GM21717 (cell line): ENCODE results near the gene PCSK5.
A peak's percentile ranks its signal among the peaks of the same experiment; 100 is the strongest.
"Not testable (repeated sequence)": the region's sequence is repeated elsewhere in the genome, so short reads cannot be mapped to it uniquely, and the experiment has no call there.

ENCODE experiments used
- ATAC-seq: cut with Tn5 transposase; IDR thresholded peaks from one replicate; pipeline ENCODE4 v1.9.1; 2021; ENCODE audit warnings: mild to moderate bottlenecking, moderate library complexity; ENCODE audit not compliant: unreplicated experiment

The PCSK5 gene

GRCh38 chr9:75889577-75889976 is 896 bp upstream of the PCSK5 start:
- ATAC-seq: no peak

GRCh38 chr9:75889977-75890471 is 449 bp upstream of the PCSK5 start:
- ATAC-seq: peak; percentile 18

GRCh38 chr9:75891277-75891741 is 836 bp downstream of the PCSK5 start:
- peak; percentile 19 for ATAC-seq

- no peak for ATAC-seq
Observed at GRCh38 chr9:75891771-75892215, 1.3 kb downstream of the PCSK5 start.

- no peak for ATAC-seq
Observed at GRCh38 chr9:75892216-75892911, 1.9 kb downstream of the PCSK5 start.

- ATAC-seq: no peak
Observed at GRCh38 chr9:75893106-75893505, 2.6 kb downstream of the PCSK5 start.

- ATAC-seq: no peak
Observed at GRCh38 chr9:75894566-75894965, 4.1 kb downstream of the PCSK5 start.

- ATAC-seq: no peak
Observed at GRCh38 chr9:75895112-75895511, 4.6 kb downstream of the PCSK5 start.

GRCh38 chr9:75896193-75896592 is 5.7 kb downstream of the PCSK5 start:
- ATAC-seq: no peak

- not testable (repeated sequence) for ATAC-seq
Observed at GRCh38 chr9:75900893-75901524, 10.5 kb downstream of the PCSK5 start.

GRCh38 chr9:75903785-75904360 is 13.4 kb downstream of the PCSK5 start:
- ATAC-seq: no peak

- ATAC-seq: no peak
Observed at GRCh38 chr9:75904364-75904763, 13.9 kb downstream of the PCSK5 start.

- ATAC-seq: no peak
Observed at GRCh38 chr9:75906531-75906930, 16.1 kb downstream of the PCSK5 start.

- no peak for ATAC-seq
Observed at GRCh38 chr9:75907329-75907728, 16.9 kb downstream of the PCSK5 start.

GRCh38 chr9:75907923-75908322 is 17.4 kb downstream of the PCSK5 start:
- no peak for ATAC-seq

GRCh38 chr9:75909776-75910175 is 19.3 kb downstream of the PCSK5 start:
- ATAC-seq: no peak

- no peak for ATAC-seq
Observed at GRCh38 chr9:75910731-75911130, 20.3 kb downstream of the PCSK5 start.

GRCh38 chr9:75911390-75911789 is 20.9 kb downstream of the PCSK5 start:
- ATAC-seq: no peak

- ATAC-seq: no peak
Observed at GRCh38 chr9:75912951-75913350, 22.5 kb downstream of the PCSK5 start.

GRCh38 chr9:75914002-75914401 is 23.5 kb downstream of the PCSK5 start:
- ATAC-seq: no peak

GRCh38 chr9:75914883-75915452 is 24.5 kb downstream of the PCSK5 start:
- ATAC-seq: no peak

GRCh38 chr9:75918154-75918553 is 27.7 kb downstream of the PCSK5 start:
- ATAC-seq: no peak
